ENCODE results near the gene TTC4. TPM values are rescaled to one million over a fixed set of nuclear protein-coding genes. Genes with fewer than 3 reads are reported as not detected.

TTC4 gene
- total RNA-seq, 1 experiment from 2014 or later, result 26.3 TPM

GRCh38 chr1:54710434-54710833 is 5.2 kb upstream of the TTC4 start:
- ChIA-PET CTCF (no interaction called here), POLR2A (no interaction called here), RAD21 (ENCODE audit: low non-redundant PET in 1 of 2, low total read pairs in 2 of 2, uncharacterized antibody in 2 of 2, unreplicated experiment in 2 of 2) (no interaction called here)
- TF ChIP-seq, protein P1, sequence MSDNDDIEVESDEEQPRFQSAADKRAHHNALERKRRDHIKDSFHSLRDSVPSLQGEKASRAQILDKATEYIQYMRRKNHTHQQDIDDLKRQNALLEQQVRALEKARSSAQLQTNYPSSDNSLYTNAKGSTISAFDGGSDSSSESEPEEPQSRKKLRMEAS (IDR thresholded peaks at IDR 0.05), result no peak
- TF ChIP-seq SP1 (IDR thresholded peaks at IDR 0.05; ENCODE audit: low read depth) (no peak), CTCF (IDR thresholded peaks at IDR 0.05 in 2 of 3, conservative IDR thresholded peaks at IDR 0.05 in 1 of 3; ENCODE audit: borderline replicate concordance in 1 of 3, insufficient read depth in 1 of 3, low read depth in 2 of 3, low read length in 2 of 3) (no peak), ELF1 (IDR thresholded peaks at IDR 0.05; ENCODE audit: borderline replicate concordance, low read depth) (no peak), ZBTB33 (IDR thresholded peaks at IDR 0.05; ENCODE audit: extremely low read depth, insufficient replicate concordance, low read length) (no peak), CEBPB (IDR thresholded peaks at IDR 0.05; ENCODE audit: low read depth) (no peak), CBX3 (IDR thresholded peaks at IDR 0.05; ENCODE audit: low read depth) (no peak), ZNF274 (IDR thresholded peaks at IDR 0.05; ENCODE audit: low read depth, low read length) (no peak), SIN3A (IDR thresholded peaks at IDR 0.05; ENCODE audit: low read depth) (no peak), POLR2A (IDR thresholded peaks at IDR 0.05; ENCODE audit: borderline replicate concordance, extremely low read depth, insufficient read depth, insufficient read length) (no peak), FOSL1 (IDR thresholded peaks at IDR 0.05; ENCODE audit: low read depth) (no peak)
- TF ChIP-seq, protein P2, sequence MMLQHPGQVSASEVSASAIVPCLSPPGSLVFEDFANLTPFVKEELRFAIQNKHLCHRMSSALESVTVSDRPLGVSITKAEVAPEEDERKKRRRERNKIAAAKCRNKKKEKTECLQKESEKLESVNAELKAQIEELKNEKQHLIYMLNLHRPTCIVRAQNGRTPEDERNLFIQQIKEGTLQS (IDR thresholded peaks at IDR 0.05), result no peak
- Histone ChIP-seq H2AFZ (ENCODE audit: low read depth, low read length, poor library complexity, severe bottlenecking) (no peak overlapping the region), H3K4me2 (ENCODE audit: low read length) (no peak overlapping the region), H3K9me3 (ENCODE audit: control insufficient read depth in 1 of 2, insufficient read depth in 1 of 2, low read depth in 1 of 2, low read length in 2 of 2) (no peaks in the 10 kb centered on the region), H3K36me3 (ENCODE audit: control insufficient read depth in 1 of 2, insufficient read depth in 2 of 2, low read length in 2 of 2) (no peaks in the 10 kb centered on the region), H3K4me1 (ENCODE audit: control insufficient read depth in 1 of 2, insufficient read depth in 2 of 2, low read length in 2 of 2) (peaks cover 3 to 4% of the 10 kb centered on the region in 2 experiments; a peak in 3 of 4 replicates), H4K20me1 (ENCODE audit: insufficient read depth) (no peaks in the 10 kb centered on the region), H3K9ac (ENCODE audit: low read length) (no peak overlapping the region), H3K79me2 (ENCODE audit: insufficient read depth, low read length) (no peaks in the 10 kb centered on the region), H3K9me2 (ENCODE audit: insufficient read depth) (no peaks in the 10 kb centered on the region), H3K4me3 (replicated peaks in 1 of 2; ENCODE audit: low read depth in 1 of 2, low read length in 2 of 2) (no peak overlapping the region), H3K27ac (ENCODE audit: low read depth, low read length) (no peak overlapping the region), H3K27me3 (ENCODE audit: insufficient read depth, low read length) (peaks cover 26% of the 10 kb centered on the region)
- DNase-seq (ENCODE audit: low read depth, low spot score) (no peak), ATAC-seq (no peak)
- intact Hi-C loops (cut with micrococcal nuclease), result no loop called here
- BruUV-seq (replicated peaks), result no TSS peak

All from HCT116 (cell line).